Measurements from ENCODE around the gene KARS1.

- no peak for TF ChIP-seq CTCF (IDR thresholded peaks at IDR 0.05)
- TF ChIP-seq POLR2AphosphoS5 (IDR thresholded peaks at IDR 0.05; ENCODE audit: insufficient read depth in 1 of 2, low read depth in 1 of 2), result peak; percentile 20 to 64
Observed at GRCh38 chr16:75648265-75649076, 1.0 kb upstream of the KARS1 start.
